HG03095 (cell line): ENCODE data around the gene MZT2B.
A peak's percentile ranks its signal among the peaks of the same experiment; 100 is the strongest.
"Not testable (repeated sequence)": the region's sequence is repeated elsewhere in the genome, so short reads cannot be mapped to it uniquely, and the experiment has no call there.

Experiments used
- ATAC-seq: cut with Tn5 transposase; IDR thresholded peaks from one replicate; pipeline ENCODE4 v1.9.1; 2021; ENCODE audit warnings: moderate library complexity; ENCODE audit not compliant: unreplicated experiment

Gene MZT2B

DNA sequence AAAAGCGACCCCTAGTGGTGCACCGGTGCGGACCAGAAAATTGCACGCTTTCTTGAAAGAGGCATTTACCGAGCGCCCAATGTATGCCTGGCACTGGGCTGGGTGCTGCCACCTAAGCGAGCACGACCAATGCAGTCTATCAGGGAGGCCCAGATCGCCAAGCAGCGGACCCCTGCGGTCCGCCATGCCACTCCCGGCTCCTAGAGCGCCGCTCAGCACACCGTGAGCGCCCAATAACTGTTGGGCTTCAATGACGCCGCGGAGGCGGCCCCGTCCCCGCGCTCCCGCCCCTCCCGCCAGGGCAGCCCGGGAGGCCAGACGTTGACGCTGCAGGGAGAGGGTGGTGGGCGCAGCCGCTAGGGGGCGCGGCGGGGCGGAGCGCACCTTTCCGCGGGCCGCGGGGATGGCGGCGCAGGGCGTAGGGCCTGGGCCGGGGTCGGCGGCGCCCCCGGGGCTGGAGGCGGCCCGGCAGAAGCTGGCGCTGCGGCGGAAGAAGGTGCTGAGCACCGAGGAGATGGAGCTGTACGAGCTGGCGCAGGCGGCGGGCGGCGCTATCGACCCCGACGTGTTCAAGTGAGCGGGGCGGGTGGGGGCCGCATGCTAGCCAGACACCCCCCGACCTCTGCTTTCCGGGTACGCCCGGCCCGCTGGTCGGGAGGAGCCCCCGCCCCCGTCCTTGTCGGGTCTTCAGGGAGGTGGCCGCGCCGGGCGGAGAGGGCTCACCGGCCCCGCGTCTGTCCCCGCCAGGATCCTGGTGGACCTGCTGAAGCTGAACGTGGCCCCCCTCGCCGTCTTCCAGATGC lies at the start of gene MZT2B:
MZT2B (plus strand) TSS at position 383 of the 803 bp plus-strand sequence; CDS start at position 404, 21 bp downstream.
- ATAC-seq, result peak; percentile 76

- ATAC-seq, result no peak
These were observed 46.1 kb upstream of the MZT2B start for GRCh38 chr2:130135692-130136541.

DNA sequence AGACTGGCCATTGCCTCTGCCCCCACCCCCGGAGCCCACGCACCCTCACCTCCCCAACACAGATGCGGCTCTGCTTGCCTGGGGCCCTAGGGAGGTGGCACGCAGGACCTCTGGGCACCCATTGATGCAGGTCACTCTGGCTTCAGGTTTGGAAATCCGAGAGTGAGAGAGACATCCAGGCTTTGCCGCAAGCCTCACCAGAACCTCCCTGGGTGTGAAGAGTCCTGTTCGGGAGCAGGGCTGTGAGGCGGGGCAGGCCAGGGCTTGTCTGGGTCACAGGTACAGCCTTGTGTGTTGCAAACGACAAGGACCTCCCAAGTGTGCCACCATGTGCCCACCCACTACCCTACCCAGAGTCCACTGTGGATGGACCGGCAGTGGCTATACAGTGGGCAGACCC lies 45.5 kb upstream of the MZT2B start:
- not testable (repeated sequence) for ATAC-seq

- ATAC-seq, result not testable (repeated sequence)
These were observed 44.9 kb upstream of the MZT2B start for GRCh38 chr2:130137118-130137517.

GRCh38 chr2:130138326-130138725 lies 43.7 kb upstream of the MZT2B start:
- not testable (repeated sequence) for ATAC-seq

DNA sequence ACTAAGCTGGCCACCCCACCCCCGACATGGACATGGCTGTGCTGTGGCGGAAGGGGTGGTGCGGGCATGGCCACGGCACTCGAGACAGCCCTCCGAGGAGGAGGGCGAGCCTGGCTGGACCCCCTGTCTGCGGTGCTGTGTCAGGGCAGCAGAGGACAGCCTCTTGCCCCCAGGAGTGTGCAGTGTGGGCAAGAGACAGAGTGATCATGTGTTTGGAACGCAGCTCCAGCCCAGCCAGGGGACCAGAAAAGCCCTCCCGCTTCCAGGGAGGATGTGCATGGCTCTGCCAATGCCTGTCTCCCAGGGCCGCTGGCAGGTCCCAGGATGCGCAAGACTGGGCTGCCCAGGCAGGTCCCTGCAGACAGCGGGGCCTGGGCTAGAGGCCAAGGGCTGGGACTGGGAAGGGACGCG lies 43.2 kb upstream of the MZT2B start:
- ATAC-seq, result not testable (repeated sequence)

DNA sequence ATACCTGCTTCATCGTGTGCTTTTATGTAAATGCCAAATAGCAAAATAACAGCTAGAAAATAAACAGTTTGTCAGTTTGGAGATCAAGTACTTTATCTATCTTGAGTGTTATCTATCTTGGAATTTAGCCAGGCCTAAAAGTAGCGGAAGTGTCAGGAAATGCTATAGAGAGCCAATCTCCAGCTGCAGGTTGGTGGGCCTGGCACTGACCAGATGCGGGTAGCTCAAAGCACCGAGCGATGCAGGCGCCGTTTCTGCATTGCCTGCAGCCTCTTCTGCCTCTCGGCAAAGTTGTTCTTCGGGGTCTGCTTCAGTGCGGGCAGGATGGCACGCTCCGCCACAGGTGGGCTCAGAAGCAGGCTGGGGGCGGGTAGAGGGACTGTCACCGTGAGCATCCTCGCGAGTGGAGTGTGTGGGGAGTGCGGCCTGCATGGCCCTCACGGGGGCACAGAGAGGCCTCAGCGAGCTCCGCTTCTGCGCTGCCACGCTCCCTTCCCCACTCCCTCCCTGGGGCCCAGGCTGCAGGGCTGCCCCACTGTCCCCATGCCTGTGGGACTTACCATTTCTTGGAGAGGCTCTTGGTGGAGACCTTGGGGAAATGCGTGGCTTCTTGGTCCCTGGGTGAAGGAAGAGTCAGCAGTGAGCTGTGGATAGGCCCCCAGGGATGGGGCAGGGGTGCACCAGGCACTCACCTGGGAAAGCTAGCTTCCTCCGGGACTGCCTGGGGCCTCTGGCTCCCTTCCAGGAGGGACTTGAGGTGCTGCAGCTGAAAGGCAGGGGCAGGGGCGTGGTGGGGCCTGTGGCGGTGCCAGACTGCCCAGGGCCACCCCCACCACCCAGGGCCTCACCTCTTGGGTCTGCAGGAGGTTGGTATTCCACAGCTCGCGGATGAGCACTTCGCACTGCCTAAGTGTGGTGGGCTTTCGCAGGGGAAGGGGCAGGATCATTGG lies 42.5 kb upstream of the MZT2B start:
- not testable (repeated sequence) for ATAC-seq

DNA sequence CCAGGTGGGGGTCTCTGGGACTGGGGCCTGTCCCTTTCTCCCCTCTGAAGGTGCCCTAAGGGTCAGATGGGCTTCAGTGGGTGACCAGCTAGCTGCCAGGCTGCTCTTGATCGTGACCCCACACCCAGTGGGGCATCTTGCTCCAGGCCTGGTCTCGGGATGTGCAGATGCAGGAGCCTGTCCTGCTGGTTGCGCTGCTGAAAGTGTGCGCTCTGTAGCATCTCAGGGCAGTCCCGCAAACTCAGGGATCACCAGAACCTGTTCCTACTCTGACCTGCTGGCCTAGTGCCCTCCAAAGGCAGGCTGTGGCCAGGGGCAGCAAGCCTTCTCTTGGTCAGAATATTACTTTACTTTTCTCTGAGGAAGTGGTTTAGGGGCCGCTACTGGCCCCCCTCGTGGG lies 41.5 kb upstream of the MZT2B start:
- ATAC-seq, result not testable (repeated sequence)

- ATAC-seq, result not testable (repeated sequence)
These were observed 41.1 kb upstream of the MZT2B start for GRCh38 chr2:130141002-130141401.

GRCh38 chr2:130141645-130142370 lies 40.3 kb upstream of the MZT2B start:
- not testable (repeated sequence) for ATAC-seq

DNA sequence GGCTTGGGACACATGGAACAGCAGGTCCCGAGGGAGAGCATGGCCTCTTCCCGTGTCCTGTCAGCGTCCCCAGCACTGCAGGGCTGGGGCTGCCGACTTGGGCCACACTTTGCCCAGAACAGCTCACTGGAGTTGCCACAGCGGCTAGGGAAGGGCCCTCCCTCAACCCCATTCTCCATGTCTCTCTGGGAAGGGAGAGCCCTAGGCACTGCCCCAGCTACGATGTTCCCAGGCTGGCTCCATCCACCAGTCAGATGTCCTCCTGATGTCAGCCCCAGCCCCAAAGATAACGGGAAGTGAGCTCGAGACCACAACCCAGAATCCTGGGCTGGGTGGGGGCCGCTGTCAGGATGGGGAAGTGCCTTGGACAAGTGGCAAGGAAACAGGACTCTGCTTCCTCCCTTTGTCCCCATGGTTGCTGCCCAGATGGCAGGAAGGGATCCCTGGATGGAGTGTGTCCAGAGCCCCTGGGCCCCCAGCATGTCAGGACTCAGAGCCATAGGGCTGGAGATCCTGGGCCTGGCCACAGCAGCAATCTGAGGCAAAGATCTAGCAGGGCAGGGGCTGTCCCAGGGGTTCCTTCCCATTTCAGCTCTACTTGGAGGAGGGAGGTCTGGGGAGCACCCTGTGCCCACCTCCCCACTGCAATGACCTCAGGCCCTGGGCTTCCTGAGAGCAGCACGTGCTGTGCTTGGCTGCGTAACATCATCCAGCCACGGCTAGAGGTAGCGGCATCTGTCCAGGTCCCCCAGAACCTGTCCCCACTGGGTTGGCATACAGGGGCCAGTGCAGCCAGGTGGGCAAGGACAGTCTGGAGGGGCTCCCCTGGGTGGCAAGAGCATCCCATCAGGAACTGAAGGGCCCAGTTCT lies 39.4 kb upstream of the MZT2B start:
- not testable (repeated sequence) for ATAC-seq

GRCh38 chr2:130143266-130144039 lies 38.6 kb upstream of the MZT2B start:
- not testable (repeated sequence) for ATAC-seq

DNA sequence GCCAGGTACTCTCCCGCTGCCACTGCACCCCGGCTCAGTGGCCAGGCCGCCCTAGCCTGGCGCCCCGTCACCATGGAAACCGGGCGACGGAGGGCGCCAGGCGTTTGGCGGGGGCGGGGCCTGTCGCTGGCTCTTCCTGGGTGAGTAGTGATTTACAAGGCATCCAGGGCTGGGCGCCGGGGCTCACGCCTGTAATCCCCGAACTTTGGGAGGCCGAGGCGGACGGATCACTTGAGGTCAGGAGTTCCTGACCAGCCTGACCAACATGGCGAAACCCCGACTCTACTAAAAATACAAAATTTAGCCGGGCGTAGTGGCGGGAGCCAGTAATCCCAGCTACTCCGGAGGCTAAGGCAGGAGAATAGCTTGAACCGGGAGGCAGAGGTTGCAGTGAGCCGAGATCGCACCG lies 37.1 kb upstream of the MZT2B start, which contains the start of gene CCDC74B:
CCDC74B (minus strand) TSS at position 107 of the 409 bp plus-strand sequence. CDS start 116 bp downstream, outside the sequence.
- peak; percentile 91 for ATAC-seq

DNA sequence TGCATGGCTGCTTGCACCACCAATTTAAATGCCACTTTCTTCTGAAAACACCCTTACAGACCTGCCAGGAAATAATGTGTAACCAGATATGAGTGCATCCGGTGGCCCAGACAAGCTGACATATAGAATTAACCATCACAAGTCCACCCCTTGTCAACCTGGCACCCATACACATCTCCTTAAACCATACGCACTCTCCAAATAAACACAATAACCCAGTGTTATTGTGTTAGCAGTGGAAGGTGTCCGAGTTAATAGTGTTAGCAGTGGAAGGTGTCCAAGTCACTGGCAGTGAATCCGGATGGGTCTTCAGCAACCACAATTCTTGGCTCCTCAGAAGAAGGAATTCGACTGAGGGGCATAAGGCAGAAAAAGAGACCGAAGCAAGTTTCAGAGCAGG lies 33.5 kb upstream of the MZT2B start:
- ATAC-seq, result not testable (repeated sequence)

DNA sequence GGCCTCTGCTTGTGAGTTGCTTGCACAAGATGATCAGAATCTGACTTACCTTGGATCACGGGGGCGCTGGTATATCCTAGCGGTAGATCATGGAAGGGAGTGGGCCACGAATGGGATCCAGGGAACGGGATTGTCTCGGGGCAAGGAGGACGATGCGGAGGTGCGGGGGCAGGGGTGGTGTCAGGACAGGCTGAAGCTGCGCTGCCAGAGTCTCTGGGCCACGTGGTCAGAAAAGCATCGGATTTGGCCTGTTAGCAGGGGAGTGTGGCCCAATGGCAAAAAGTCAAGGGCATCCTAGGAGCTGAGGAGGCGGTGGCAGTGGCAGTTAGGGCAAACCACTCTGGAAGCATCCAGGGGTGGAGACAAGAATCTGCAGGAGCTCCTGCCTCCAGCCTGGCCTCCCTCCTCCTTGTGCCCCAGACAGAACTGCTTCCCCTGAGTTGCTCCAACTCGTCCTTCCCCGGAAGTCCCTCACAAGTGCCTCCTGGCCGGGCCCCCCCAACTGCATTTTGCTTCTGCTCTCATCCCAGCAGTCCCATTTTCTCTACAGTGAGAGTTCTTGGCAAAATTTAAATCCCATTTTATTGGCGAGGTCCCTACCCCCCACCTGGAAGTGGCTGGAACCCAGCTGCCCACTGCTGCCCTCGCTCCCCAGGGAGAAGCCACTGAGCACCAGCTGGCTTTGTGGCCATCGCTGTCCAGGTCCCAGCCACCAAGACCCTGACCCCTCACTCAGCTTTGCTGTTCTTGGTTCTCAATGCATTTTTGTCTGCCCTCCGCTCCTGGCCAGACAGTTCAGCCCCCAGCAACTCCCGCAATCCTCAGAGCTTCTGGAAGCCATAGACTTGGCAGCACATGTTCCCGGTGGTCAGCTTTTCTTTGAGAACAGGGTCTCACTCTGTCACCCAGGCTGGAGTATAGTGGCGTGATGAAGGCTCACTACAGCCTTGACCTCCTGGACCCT lies 31.6 kb upstream of the MZT2B start:
- ATAC-seq, result no peak

DNA sequence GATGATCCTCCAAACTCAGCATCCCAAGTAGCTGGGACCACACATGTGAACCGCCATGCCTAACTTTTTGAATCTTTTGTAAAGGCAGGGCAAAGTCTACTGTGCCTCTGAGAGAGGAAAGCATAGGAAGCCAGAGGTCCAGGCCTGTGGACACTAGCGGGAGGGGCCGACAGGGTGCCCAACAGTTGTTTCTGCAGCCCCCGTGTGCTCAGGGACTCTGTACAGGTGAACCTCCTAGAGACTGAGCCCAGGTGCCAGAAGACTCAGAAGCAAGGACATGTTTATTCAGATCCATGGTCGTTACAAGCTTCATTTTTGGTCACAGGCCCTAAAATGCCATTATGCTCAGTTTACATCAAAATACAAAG lies 30.9 kb upstream of the MZT2B start:
- not testable (repeated sequence) for ATAC-seq
